RPMI7951 (cell line): ENCODE results near the gene ZSWIM6. TPM values are rescaled to one million over a fixed set of nuclear protein-coding genes. Genes with fewer than 3 reads are reported as not detected.
"Not testable (repeated sequence)": the region's sequence is repeated elsewhere in the genome, so short reads cannot be mapped to it uniquely, and the experiment has no call there.

Experiments used
- DNase-seq: peaks from one replicate; pipeline ENCODE4 v3.0.0-alpha.2; 2012; ENCODE audit warnings: low read depth
- total RNA-seq: library from RNA; depleted of rRNA; stranded (reverse); fragments of >200 nt; shearing (Covaris generic); gene quantifications from 2 replicates; pipeline ENCODE4 v1.2.3, GENCODE V29; 2014

ZSWIM6 gene
- total RNA-seq, 1 experiment from 2014 or later = 5.0 TPM

DNA sequence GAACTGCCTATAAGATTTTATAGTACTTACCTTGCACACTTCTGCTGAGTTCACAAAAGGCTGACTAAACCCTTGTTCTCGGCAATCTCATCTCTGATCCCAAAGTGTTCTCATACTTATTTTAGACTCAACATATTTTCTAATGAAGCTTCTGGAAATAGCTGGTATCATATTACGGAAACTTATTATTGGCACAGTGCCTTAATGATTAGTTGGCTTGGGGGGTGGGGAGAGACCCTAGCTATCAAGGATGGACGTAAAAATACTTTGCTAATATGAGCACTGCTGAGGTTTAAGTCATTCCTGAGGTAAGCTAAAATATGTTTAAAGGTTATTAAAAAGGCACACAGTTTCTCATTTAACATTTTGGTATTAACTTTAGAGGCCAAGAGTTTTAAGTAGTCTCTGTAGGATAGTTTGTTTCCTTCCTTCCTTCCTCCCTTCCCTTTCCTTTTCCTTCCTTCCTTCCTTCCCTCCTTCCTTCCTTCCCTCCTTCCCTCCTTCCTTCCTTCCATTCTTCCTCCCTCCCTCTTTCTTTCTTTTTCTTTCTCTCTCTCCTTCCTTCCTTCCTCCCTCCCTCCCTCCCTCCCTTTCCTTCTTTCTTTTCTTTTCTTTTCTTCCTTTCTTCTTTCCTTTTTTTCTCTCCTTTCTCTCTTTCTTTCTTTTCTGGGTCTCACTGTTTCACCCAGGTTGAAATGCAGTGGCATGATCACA is 31.5 kb downstream of the ZSWIM6 start:
- DNase-seq = no peak

DNA sequence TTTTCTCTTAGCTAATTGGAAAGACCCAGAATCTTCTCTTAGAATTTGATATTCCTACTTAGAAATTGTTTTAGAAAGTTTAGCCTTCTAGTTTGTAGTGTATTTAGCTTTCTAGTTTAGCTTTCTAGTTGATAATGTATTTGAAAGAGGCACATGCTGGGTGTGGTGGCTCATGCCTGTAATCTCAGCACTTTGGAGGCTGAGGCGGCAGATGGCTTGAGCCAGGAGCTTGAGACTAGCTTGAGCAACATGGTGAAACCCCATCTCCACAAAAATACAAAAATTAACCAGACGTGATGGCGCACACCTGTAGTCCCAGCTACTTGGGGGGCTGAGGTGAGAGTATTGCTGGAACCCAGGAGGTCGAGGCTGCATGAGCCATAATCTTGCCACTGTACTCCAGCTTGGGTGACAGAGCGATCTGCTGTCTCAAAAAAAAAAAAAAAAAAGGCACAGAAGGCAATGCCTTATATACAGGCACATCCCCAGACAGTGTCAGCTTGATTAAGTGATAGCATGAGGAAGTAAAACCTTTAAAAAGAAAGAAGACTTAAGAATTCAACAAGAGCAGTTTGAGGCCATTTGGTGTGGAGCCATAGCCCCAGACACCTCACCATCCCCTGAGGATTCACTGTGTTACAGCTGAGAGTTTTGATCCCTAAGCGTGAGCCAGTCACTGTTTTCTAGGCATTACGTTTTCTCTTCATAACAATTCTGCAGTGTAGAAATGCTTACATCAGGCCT is 34.6 kb downstream of the ZSWIM6 start:
- no peak for DNase-seq

DNA sequence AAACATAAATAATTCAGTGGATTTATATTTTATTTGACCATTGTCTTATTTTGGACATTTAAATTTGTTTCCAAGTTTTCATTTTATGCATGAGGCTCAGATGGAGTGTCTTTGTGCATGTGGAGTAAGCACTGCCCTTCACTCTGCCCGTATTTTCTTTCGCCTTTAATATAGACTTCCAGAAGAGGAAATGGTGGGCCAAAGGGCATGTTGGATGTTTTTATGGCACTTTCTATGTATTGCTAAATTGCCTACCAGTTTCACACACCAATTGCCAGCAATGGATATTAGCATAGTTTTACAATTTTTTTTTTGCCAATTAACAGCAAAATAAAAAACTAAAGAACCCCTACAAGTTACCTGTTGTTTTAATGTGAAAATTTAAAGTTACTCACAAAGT is 38.4 kb downstream of the ZSWIM6 start:
- no peak for DNase-seq

DNA sequence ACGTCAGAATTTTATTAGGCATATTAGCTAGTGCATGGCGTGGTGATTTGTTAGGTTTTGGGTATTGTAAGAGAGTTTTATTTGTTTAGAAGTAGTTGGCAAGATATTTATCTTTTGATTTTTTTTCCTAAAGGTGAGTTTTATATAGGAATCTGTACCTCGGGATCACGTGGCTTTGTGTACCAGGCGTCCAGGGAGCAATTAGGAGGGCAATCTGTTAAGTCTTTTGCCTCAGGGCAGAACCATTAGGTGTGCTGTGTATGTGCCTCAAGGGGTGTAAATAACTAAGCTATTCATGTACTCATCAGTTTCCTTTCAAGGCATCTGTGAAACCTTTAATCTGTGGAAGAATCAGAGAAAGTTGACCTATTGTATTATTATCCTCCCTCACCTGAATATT is 39.4 kb downstream of the ZSWIM6 start:
- no peak for DNase-seq

DNA sequence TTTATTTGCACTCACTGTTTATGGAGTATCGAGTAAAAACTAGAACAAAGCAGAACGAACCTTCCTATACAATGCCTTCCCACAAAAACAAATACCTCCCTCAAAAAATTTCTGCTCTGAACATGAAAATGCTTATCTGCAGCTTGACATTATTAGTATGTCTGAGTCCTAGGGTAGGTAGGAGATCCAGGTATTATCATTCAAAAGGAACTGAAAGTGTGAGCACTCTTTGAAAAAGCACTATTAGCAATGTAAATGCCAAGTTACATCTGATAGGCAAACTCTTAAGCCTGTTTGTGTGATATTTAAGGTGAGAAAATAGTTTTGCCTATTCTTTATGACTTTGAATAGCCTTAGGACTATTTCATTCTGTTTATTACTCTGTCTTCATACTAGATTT is 47.6 kb downstream of the ZSWIM6 start:
- DNase-seq = no peak

DNA sequence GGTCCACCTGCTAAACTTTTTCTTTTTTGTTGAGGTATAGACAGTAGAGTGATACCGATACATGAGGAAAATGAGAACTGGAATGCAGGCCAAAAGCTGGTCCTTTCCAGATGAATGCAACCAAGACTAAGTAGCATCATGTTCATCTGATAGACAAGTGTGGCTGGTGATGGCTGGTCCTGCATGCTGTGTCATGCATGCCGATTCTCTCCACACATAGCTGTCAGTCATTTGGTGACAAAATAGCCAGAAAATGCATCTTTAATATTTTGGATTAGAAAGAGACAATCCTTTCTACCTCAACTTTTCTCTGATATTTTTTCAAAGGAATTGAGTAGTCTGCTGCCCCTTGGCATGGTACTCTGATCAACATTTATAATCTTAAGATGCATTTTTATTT is 49.9 kb downstream of the ZSWIM6 start:
- no peak for DNase-seq

DNA sequence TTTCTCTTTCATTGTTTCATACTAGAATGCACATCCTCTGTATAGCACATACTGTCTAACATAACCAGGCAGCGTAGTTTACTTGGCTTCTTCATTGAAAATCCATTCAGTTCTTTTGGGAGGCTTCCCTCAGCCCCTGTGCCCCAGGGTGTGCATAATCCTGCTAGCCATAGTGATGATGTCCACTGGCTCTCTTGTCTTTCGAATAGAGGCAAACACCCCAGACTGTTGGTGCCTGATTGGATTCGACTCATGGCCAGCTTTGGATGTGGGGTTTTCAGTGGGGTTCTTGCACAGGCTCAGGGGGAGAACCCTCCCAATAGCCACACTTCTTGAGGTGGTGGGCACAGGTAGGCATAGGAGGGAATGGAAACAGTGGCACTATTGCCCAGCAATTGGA is 53.6 kb downstream of the ZSWIM6 start:
- DNase-seq = no peak

DNA sequence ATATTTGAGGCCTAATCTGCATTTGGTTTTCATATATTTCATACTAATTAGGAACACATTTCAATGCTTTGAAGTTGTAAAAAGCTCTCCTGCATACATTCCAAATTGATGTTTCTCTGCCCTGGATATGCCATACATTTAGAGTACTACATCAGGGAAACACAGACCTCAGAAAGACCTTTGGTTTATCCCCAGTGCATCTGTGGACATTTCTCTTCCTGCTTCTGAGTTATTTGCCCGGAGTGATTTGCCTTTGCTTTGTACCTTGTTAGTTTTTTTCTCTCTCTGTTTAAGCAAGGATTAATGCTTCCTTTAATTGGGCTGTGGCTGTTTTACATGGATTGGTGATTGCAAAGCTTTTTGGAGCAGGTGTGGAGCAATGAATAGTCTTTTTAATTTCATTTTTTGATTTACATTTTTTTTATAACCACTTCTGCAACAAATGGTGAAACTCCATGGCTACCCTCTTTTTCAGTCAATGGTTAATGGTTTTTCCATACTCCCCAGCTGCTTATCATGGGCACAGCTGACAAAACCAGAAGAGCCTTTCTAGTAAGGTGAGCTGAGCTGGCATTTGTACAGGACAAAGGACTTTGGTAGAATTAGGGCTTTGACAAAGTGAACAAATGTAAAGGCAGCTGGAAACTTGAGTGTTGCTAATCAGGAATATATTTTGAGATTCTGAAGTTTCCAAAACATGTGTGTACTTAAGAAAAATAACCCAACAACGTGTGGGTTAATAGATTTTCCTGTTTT is 54.2 kb downstream of the ZSWIM6 start:
- no peak for DNase-seq

DNA sequence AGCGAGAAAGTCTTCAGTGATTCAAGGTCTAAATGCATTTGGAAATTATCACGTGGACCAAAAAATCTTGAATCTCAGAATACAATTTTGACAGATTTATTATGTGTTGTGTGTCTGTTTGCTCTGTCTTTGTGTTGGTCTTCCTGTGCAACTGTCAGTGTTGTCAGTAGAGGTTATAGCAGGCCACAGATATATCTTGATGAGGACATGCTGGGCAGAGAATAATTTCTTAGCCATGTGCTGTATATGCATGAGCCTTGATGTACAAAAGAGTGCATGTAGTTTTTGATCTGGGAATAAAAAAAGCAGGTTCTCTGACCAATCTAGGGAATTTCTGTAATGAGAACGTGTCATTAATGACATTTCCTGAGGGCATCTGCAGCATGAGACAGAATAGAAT is 57.6 kb downstream of the ZSWIM6 start:
- DNase-seq = no peak

DNA sequence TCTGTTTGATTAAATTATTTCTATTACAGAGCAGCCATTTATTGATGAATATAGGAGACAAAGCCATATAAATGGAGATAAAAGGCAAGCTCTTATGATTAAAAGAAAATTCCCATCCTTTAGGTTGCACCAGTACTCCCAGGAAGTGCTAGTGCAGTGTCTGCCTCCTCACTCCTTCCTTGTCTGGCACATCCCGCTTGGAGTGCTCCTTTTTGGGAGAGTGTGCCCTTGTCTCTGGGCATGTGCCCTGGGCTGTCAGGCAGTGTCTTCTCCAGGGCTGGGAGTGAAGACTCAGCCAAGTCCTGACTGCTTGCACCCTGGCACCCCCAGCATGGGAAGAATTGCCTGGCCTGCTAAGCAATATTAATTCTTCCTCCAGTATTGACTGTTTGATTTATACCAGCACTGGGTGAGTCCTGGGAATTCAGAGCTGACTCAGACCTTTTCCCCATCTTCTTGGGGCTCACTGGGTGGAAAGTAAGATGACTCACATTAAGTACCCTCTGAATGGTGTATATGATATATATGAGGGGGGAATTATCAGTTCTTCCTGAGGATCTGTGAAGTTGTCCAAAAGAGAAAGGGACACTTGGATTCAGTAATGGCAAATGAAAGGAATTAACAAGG is 62.1 kb downstream of the ZSWIM6 start:
- DNase-seq = peak; percentile 28

DNA sequence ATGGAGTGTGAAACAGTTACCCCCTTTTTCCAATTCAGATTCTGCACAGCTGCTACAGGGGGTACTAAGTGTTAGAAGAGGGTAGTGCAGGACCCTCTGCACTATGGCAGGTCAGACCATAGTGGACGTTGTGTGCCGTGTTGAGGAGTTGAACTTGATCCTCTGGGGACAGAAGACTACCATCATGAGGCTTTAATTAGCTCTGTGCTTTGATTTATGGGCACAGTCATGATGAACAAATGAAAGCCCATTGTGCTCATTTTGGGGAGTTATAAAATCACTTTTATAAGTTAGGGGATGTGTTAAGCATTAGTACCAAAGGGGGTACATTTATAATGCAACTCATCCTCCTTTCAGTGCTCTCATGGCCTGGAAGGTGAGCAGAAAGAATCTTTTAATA is 62.7 kb downstream of the ZSWIM6 start:
- no peak for DNase-seq

DNA sequence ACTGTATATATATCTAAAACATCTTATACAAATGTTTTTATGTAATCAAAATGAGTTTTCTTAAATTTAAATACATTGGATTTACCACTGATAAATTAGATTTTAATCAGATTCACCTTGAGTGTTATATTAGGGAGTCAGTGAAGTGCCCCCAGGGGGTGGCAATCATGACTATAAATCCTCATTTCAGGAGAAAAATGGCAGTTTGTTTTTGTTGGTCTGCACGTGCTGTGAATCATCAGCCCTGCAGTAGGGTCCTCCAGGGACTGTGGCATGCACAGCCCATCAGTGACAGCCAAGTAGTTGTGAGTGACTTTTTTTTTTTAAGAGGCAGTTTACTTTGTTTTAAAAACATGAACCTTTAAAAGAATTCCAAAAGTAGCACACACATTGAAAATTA is 65.2 kb downstream of the ZSWIM6 start:
- DNase-seq = peak; percentile 39

DNA sequence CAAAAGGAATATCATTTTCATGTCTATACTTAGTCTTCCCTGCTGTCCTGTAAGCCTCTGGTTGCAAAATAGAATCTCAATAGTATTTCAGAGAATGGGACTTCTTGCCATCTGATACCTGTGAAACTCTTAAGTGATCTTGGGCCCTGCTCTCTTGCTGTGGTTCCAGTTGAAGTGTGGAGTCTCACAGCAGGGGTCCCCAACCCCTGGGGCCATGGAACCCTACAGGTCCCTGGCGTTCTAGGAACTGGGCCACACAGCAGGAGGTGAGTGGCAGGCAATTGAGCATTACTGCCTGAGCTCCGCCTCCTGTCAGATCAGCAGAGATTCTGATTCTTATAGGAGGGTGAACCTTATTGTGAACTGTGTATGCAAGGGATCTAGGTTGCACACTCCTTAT is 65.9 kb downstream of the ZSWIM6 start:
- DNase-seq = no peak

DNA sequence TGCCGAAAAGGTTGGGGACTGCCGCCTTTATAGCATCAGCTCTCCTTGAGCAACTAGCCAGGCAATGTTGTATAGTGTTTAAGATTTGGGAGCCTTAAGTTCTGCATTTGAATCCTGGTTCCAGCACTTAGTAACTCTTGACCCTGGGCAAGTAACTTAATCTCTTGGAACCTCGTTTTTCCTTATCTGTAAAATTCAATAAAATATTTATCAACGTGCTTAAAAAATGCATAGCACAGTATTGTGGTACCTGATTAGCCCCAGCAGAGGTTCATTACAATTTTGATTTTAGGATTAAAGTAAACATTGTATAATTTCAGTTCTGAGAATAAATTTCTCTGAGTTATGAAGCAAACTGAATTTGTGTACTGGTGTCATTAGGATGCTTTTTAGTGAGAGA is 66.4 kb downstream of the ZSWIM6 start:
- DNase-seq = no peak

DNA sequence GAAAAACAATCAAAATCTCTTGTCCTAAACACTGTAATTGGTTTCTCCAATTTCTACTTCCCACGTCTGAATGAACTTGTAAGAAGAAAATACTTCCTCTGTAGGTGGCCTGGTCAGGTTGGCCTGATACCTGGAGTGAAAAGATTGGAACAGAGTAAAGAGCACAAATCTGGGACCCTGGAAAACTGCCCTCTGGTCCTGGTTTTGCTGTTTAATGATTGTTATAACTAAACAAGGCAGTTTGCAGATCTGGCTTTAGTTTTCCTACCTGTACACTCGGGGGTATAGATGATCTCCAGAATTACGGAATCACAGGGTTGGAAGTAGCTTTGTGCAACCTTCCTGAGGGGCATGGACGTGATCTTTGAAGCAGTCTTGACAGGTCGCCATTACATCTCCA is 67.6 kb downstream of the ZSWIM6 start:
- no peak for DNase-seq

DNA sequence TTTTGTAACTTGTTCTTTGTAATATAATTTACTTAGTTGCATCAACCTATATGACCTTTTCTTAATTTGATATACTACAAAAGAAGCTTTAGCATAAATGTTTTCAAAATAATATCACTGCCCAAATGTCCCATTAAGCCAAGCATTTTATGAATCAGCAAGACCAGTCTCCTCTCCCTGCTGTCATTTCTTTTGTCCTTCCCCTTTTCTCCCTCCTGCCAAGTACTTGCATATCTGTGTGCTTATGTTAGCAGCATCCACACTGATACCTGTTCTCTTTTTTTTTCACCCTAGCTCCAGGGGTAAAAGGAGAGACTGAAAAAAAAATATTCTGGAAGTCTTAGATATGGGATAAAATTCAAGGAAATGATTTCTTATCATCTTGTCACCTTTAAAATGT is 69.7 kb downstream of the ZSWIM6 start:
- DNase-seq = peak; percentile 23

DNA sequence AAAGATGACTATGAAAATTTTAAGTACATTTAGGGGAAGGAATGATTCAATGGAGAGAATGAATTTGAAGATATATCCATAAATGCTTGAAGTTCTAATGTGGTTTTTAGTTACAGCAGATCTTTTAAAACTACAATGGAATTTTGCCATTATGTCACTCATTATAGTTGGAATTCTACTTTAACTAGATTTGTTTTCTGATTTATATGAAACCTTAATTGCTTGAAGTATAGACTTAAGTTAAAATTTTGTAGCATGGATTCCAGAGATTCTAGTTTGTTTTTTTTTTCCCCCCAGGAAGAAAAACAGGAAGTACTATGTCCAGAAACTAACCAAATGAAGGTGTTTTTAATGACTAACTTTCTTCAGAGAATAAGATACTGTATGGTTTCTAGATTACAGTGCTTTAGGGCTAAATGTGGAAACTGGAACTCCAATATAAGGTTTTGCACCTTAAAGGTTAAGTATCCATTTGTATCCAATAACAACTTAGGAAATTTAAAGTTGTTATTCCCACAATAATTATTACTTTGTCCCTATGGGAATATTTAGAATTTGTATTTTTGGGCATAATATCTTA is 70.3 kb downstream of the ZSWIM6 start:
- DNase-seq = no peak

DNA sequence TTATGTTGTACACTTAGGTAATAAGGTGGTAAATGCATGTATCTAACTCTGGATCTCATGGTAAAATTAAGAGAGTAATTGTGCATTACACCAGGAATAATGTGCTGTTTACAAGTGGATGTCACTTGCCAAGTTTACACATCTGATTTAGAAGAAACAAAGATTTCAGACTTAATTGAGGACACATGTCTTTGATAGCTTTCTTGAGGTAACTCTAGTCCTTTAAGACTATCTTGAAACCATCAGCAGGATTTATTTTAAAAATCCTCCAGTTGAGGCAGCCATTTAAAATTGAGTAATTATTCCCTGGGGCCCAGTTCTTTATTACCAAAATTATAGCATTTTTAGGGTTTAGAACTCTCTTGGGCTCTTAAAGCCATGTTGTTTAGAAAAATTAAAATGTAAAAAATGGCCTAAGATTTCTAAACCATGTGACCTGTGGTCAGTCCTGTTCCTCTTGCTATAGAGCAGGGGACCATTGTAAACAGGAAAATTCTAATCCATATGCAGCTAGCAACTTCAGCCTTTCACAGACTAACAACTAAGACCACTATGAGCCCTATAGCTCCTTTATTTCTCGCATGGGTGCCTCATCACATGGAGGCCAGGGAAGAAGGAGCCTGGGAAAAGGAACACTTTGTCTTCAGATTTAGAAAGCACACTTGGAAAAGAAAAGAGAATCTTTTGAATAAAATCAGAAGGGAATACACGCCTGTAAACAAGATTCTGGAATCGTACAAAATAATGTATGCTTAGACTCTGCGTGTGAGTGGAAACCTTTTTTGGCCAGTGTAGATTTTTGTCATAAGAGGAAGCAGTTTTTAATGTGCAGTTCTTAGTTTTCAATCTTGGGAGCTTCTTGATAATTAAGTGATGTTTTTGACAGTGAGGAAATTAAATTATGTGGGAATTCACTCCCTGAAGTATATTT is 71.2 kb downstream of the ZSWIM6 start:
- DNase-seq = no peak

DNA sequence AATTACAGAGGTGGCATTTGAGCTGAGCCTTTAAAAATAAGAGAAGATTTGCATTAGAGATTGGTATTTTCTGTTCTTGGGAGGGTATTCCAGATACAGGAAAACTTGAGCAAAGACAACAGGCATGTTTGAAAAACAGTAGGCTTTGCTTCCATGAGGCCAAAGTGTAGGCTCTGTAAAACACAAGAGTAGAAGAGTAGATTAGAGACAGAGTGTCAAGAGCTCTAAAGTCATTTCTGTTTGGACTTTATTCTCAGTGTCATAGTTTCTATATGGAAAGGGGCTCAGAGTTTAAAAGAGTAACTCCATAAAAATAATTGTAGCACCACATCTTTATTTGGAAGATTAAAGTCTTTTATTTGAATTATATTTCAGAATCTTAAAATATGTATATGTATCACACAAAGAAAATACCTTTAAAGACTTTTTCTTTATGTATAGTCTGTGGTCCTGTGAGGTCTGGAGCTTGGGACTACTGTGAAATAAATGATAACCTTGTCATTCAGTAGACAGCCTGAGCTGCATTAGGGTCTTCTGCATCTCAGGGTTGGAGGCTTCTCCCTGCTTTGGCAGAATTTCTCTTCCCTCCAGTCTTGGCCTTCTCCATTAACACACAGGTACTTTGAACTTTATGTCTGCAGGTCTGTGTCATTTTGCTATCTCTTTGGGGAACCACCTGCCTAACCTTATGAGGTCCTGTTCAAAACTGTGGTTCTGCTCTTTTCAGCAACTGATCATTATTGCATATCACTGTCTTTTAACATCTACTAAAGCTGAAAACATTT is 73.6 kb downstream of the ZSWIM6 start:
- no peak for DNase-seq

DNA sequence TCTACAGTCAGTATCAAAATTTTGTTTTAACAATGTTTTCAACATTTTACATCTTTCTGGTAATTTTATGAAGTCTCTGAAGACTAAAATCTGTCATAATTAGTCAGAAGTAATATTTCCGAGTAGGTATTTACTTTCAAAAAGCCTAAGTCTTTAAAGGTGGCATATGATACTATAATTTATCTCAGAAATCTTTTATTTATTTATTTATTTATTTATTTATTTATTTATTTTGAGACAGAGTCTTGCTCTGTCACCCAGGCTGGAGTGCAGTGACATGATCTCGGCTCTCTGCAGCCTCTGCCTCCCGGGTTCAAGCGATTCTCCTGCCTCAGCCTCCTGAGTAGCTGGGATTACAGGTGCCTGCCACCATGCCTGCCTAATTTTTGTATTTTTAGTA is 74.4 kb downstream of the ZSWIM6 start:
- not testable (repeated sequence) for DNase-seq
